DND-41 (cell line): Measurements from ENCODE around the gene PTDSS2.

Experiments
- ATAC-seq: fragments of 200-7000 bp; cut with Tn5 transposase; 3 replicates; pipeline ENCODE4 v1.9.1; 2021; ENCODE audit warnings: low read depth; ENCODE audit not compliant: insufficient read depth
- DNase-seq: peaks from one replicate; pipeline ENCODE4 v3.0.0-alpha.2; 2020
- H2AFZ ChIP-seq: 2 replicates; pipeline ENCODE4 v1.6.0; 2012; ENCODE audit warnings: low read depth, low read length
- H3K27ac ChIP-seq: 2 replicates; pipeline ENCODE4 v1.5.1; 2012; ENCODE audit warnings: low read length, inconsistent platforms
- H3K27me3 ChIP-seq: fragments of 200-600 bp; sonication (generic); 2 replicates; pipeline ENCODE4 v1.6.0; 2012; ENCODE audit warnings: low read length, mild to moderate bottlenecking, inconsistent platforms; ENCODE audit not compliant: insufficient read depth, poor library complexity
- H3K36me3 ChIP-seq: 2 replicates; pipeline ENCODE4 v1.5.1; 2012; ENCODE audit warnings: low read length, inconsistent platforms; ENCODE audit not compliant: insufficient read depth
- H3K4me1 ChIP-seq: 2 replicates; pipeline ENCODE4 v1.5.1; 2012; ENCODE audit warnings: mild to moderate bottlenecking, low read length; ENCODE audit not compliant: insufficient read depth
- H3K4me2 ChIP-seq: 2 replicates; pipeline ENCODE4 v1.6.0; 2012; ENCODE audit warnings: mild to moderate bottlenecking, moderate library complexity, low read length, inconsistent platforms; ENCODE audit not compliant: insufficient read depth
- H3K4me3 ChIP-seq, 2 experiments: fragments of 200-600 bp in 1 of 2; shearing (Covaris generic) in 1 of 2; 2 replicates each; pipeline ENCODE4 v1.5.1; 2012 to 2016; ENCODE audit warnings: inconsistent platforms in 2 of 2, low read length in 2 of 2, mild to moderate bottlenecking in 2 of 2, low read depth in 1 of 2, moderate library complexity in 1 of 2
- H3K79me2 ChIP-seq: 2 replicates; pipeline ENCODE4 v1.6.0; 2012; ENCODE audit warnings: low read length, inconsistent platforms; ENCODE audit not compliant: insufficient read depth
- H3K9ac ChIP-seq: 2 replicates; pipeline ENCODE4 v1.6.0; 2012; ENCODE audit warnings: low read depth, mild to moderate bottlenecking, inconsistent platforms, low read length, moderate library complexity
- H3K9me3 ChIP-seq: 2 replicates; pipeline ENCODE4 v1.5.1; 2012; ENCODE audit warnings: low read length, moderate library complexity, mild to moderate bottlenecking, inconsistent platforms; ENCODE audit not compliant: insufficient read depth, severe bottlenecking
- H4K20me1 ChIP-seq: 2 replicates; pipeline ENCODE4 v1.6.0; 2012; ENCODE audit warnings: low read length; ENCODE audit not compliant: insufficient read depth
- CTCF ChIP-seq: IDR thresholded peaks from 2 replicates; pipeline ENCODE4 v1.5.1; 2012; ENCODE audit warnings: borderline replicate concordance, low read length, moderate library complexity, mild to moderate bottlenecking; ENCODE audit not compliant: poor library complexity, severe bottlenecking; ENCODE audit errors: extremely low read depth
- EZH2 ChIP-seq: IDR thresholded peaks from 3 replicates; pipeline ENCODE4 v1.6.1; 2012; ENCODE audit warnings: borderline replicate concordance, low read depth, mild to moderate bottlenecking, moderate library complexity, low read length, inconsistent platforms; ENCODE audit not compliant: severe bottlenecking

PTDSS2 gene

GRCh38 chr11:457111-457760, 7.2 kb downstream of the PTDSS2 start:
- ATAC-seq (no peak), DNase-seq (no peak)
- H3K4me1 ChIP-seq: peaks cover 14% of the 10 kb centered on the region
- no peaks in the 10 kb centered on the region for H3K9me3 ChIP-seq
- TF ChIP-seq EZH2 (no peak), CTCF (no peak)
- H3K79me2 ChIP-seq: peaks cover 70% of the 10 kb centered on the region
- H3K36me3 ChIP-seq: peaks cover 86% of the 10 kb centered on the region
- no peaks in the 10 kb centered on the region for H3K27me3 ChIP-seq
- no peak overlapping the region for H3K4me2 ChIP-seq
- H2AFZ ChIP-seq: no peak overlapping the region
- no peak overlapping the region for H3K9ac ChIP-seq
- H4K20me1 ChIP-seq: peaks cover 66% of the 10 kb centered on the region
- no peak overlapping the region for H3K4me3 ChIP-seq
- no peak overlapping the region for H3K27ac ChIP-seq

GRCh38 chr11:459511-460220, 9.6 kb downstream of the PTDSS2 start:
- Histone ChIP-seq H3K4me1 (no peaks in the 10 kb centered on the region), H3K9me3 (no peaks in the 10 kb centered on the region), H2AFZ (no peak overlapping the region), H3K4me2 (no peak overlapping the region), H4K20me1 (peaks cover 46% of the 10 kb centered on the region), H3K36me3 (peaks cover 71% of the 10 kb centered on the region), H3K9ac (no peak overlapping the region), H3K4me3 (no peak overlapping the region), H3K27me3 (no peaks in the 10 kb centered on the region), H3K27ac (no peak overlapping the region), H3K79me2 (peaks cover 48% of the 10 kb centered on the region; the same call in 1 of the 2 replicates)
- ATAC-seq: no peak
- DNase-seq: no peak
- TF ChIP-seq EZH2 (no peak), CTCF (no peak)

DNA sequence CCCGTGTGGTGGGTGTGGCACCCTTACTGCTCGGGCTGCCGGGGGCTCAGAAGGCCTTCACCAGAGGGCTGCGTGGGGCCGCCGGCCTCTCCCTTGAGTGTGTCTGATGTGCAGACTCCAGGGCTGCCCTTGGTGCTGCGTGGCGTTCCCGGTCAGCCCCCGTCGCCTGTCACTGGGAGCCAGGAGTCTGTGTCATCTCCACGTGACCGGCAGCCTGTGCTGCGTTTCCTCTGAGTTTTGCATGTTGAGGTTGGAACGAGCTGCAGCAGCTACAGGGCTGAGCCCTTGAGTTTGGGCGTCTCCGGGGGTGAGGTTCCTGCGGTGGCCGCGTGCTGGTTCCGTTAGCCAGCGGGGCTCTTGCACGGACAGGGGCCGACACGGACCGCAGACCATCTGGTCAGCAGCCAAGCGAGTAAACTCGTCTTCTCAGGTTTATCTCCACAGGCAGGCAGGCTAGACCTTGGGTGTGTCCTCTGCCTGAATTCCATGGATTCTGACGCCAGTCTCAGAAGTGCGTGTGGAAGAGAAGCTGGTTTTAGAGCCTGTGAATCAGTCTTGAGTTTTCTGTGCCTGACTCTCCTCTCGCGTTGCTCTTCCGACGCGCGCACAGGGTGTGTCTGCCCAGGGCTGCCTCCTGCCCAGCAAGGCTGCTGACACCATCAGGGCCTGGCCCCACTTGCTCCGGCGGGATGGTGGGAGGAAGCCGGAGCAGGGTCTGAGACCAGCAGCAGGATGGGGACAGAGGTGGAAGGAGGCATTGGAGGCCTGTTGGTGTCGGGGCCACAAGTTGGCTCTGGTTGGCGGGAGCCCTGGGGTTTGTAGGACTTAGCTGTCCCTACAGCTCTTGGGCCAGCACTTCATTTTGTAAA, 10.5 kb downstream of the PTDSS2 start:
- Histone ChIP-seq H3K9me3 (no peaks in the 10 kb centered on the region), H3K4me1 (no peaks in the 10 kb centered on the region), H3K27ac (no peak overlapping the region), H3K9ac (no peak overlapping the region), H2AFZ (no peak overlapping the region), H3K79me2 (peaks cover 40% of the 10 kb centered on the region; the same call in 1 of the 2 replicates), H3K27me3 (no peaks in the 10 kb centered on the region), H3K36me3 (peaks cover 70% of the 10 kb centered on the region), H4K20me1 (peaks cover 37% of the 10 kb centered on the region), H3K4me3 (no peak overlapping the region), H3K4me2 (no peak overlapping the region)
- no peak for DNase-seq
- no peak for ATAC-seq
- TF ChIP-seq EZH2 (no peak), CTCF (no peak)
